T-helper 1 cell treated with Interleukin-12 subunit alpha and Interleukin-12 subunit beta and Interleukin-4 antibody, amounts not matched to agents 30 μg/mL and 1 μg/mL, for 36 hours (primary cell): ENCODE data around the gene CACNB2.
"Not testable (repeated sequence)": the region's sequence is repeated elsewhere in the genome, so short reads cannot be mapped to it uniquely, and the experiment has no call there.

Experiments used
- H3K27ac Mint-ChIP-seq: one replicate; pipeline ENCODE4 v1.8.0; 2021; ENCODE audit warnings: mild to moderate bottlenecking, mixed read lengths
- H3K27me3 Mint-ChIP-seq: one replicate; pipeline ENCODE4 v1.8.0; 2021; ENCODE audit warnings: low read depth, mixed read lengths
- H3K36me3 Mint-ChIP-seq: one replicate; pipeline ENCODE4 v1.8.0; 2021; ENCODE audit warnings: low read depth, mixed read lengths
- H3K4me1 Mint-ChIP-seq: one replicate; pipeline ENCODE4 v1.8.0; 2021; ENCODE audit warnings: low read depth, mixed read lengths
- H3K4me3 Mint-ChIP-seq: one replicate; pipeline ENCODE4 v1.8.0; 2021; ENCODE audit warnings: mild to moderate bottlenecking, moderate library complexity, mixed read lengths
- H3K9me3 Mint-ChIP-seq: one replicate; pipeline ENCODE4 v1.8.0; 2021; ENCODE audit warnings: mixed read lengths

CACNB2 gene

DNA sequence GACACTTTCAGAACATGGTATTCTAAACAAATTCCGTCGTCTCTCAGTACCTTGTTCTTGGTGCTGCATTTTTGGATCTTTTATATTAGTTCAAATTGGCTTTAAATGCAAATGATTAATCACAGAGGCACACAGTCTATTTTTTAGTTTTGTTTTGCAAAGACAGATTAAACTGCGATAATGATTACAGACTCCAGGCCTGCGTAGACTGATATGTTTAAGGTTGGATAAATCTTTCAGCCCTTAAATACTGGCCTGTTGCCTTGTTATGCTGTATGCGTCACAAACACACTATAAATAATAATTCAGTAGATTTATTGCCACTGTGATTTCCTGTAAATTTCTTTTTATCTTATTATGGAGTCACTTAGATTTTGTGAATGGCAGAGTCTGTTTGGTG, 19.3 kb downstream of the CACNB2 start:
- Mint-ChIP-seq H3K27me3 (no peaks in the 10 kb centered on the region), H3K4me3 (no peak overlapping the region), H3K4me1 (no peaks in the 10 kb centered on the region), H3K9me3 (no peaks in the 10 kb centered on the region), H3K27ac (no peak overlapping the region), H3K36me3 (no peaks in the 10 kb centered on the region)

DNA sequence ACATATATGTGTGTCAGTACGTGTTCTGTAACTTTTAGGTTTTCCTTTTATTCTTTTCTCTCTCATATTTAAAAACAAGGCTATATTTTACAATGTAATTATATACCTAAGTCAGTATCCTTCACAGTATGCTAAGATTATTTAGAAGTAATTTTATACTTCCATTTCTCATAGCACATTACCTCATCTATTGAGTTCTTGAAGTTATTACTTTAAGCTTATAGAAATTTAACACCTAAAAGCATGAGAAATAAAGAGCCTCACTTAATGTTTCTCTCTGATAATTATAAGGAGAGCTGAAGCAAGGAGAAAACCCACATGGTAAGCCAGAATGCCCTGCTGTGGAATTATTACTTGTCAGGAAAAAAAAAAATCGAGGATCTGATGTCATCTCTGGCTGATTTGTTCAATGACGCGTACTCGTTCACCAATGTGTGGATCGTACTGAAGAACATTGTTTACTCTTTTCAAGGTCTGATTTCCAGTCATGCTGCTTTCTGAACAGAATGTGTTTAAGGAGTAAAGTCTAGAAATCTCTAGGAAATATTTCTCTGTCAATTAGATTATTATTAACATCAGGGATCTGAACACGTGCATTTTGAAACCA, 21.9 kb downstream of the CACNB2 start:
- H3K27ac Mint-ChIP-seq = no peak overlapping the region
- H3K27me3 Mint-ChIP-seq = no peaks in the 10 kb centered on the region
- no peaks in the 10 kb centered on the region for H3K36me3 Mint-ChIP-seq
- no peak overlapping the region for H3K4me3 Mint-ChIP-seq
- no peaks in the 10 kb centered on the region for H3K9me3 Mint-ChIP-seq
- no peaks in the 10 kb centered on the region for H3K4me1 Mint-ChIP-seq

DNA sequence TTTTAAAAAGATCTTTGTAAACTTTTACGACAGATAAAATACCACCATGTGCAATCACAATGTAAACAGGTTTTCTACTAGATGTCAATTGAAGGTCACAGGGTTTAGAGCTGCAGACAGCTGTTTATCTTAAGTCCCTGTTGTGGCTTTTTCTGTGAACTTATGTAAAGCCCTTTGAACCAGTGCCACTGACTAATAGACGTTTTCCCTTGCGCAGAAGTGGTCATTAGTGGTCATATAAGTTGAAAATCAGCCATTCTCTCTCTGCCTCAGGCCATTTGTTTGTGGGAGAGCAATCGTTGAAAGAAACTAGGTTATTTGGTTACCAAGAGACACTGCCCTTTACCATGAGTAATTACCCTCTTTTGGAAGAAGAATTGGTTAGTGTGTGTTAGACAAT, 23.9 kb downstream of the CACNB2 start:
- Mint-ChIP-seq H3K4me1 (no peaks in the 10 kb centered on the region), H3K27ac (no peak overlapping the region), H3K9me3 (no peaks in the 10 kb centered on the region), H3K36me3 (no peaks in the 10 kb centered on the region), H3K4me3 (no peak overlapping the region), H3K27me3 (no peaks in the 10 kb centered on the region)

DNA sequence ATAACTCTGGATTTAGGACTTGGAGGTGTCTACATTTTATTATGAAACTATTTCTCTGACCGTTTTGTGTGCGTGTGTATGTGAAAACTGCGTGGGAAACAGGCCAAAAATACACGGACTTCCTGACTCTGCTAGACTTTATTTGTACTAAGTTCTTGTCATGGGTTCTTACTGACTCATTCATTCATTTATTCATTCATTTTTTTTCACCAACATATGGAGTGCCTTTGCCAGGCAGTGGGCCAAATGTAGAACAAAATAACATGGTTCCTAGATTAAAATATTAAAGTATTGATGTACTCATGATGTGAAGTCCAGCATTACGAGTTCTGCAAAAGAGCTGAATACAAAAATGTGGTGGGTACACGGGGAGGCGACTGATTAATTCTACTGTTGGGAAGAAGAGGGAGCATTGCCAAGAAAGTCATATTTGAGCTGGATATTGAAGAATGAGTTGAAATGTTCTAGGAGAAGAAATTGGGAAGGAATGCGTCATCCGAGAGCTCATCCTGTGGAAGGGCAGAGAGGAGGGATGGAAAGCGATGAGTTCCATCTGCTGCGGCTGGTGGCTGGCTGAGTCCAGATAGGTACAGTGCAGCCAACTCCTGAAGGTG, 24.6 kb downstream of the CACNB2 start:
- H3K27ac Mint-ChIP-seq = no peak overlapping the region
- H3K4me1 Mint-ChIP-seq = no peaks in the 10 kb centered on the region
- H3K4me3 Mint-ChIP-seq = no peak overlapping the region
- no peaks in the 10 kb centered on the region for H3K27me3 Mint-ChIP-seq
- no peaks in the 10 kb centered on the region for H3K36me3 Mint-ChIP-seq
- no peaks in the 10 kb centered on the region for H3K9me3 Mint-ChIP-seq

DNA sequence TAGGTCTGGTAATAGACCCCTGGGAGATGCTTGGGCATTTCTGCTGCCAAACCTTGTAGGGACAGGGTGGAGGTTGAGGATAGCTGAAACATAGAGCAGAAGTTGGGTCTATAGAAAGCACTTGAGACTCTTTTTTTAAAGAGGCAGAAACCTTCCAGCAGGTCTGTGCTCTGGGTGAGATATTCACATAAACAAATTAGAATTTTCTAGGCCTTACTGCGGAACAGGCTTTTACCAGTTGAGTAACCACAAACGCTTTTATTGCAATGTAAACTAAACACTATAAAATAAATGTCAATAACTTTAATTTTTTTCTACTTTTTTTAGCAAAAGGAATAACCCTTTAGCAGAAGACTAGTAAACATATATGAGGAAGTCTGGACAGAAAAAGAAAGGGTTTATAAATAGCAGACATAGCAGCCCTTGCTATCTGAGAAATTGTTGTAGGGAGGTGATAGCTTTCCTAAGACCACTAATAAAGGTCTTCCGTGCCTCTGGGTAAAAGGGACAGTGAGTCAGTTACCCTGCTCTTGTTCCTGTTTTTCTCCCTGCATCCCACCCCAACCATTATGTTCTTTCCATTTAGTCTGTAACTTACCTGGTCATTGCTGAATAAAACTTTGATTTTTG, 38.7 kb downstream of the CACNB2 start:
- Mint-ChIP-seq H3K9me3 (no peaks in the 10 kb centered on the region), H3K27me3 (no peaks in the 10 kb centered on the region), H3K36me3 (no peaks in the 10 kb centered on the region), H3K27ac (no peak overlapping the region), H3K4me1 (no peaks in the 10 kb centered on the region), H3K4me3 (no peak overlapping the region)

DNA sequence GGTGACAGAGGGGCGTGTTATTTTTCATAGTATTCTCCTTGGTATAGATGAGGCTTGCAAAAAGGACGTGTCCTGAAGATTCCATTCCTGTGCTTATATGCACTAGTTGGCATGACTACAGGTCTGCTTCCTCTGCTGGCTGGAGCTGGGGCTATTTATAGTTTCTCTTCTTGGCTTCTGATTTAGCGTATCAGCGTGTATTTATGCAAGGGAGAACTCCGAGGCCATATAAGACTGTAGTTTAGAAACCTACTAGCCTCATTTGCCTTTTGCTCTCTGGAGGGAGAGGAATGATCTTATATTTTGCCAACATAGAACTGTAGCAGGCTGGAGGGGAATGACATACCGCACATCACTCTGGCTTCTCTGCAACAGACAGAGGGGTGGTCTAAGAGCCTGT, 39.7 kb downstream of the CACNB2 start:
- Mint-ChIP-seq H3K27ac (no peak overlapping the region), H3K27me3 (no peaks in the 10 kb centered on the region), H3K9me3 (no peaks in the 10 kb centered on the region), H3K4me1 (no peaks in the 10 kb centered on the region), H3K4me3 (no peak overlapping the region), H3K36me3 (no peaks in the 10 kb centered on the region)

DNA sequence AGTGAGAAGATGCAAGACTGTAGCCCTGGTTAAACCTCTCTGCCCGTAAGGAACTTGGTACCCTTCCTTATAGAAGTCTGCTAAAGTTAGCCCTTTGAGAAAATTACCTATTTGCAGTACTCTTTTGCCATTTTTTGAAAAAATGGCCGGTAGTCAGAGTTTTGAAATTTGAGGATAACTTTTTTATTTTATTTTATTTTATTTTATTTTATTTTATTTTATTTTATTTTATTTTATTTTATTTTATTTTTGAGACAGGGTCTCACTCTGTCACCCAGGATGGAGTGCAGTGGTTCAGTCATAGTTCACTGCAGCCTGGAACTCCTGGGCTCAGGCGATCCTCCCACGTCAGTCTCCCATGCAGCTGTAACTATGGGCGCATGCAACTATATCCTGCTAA, 41.2 kb downstream of the CACNB2 start:
- not testable (repeated sequence) for H3K27me3 Mint-ChIP-seq, H3K9me3 Mint-ChIP-seq, H3K27ac Mint-ChIP-seq, H3K36me3 Mint-ChIP-seq, H3K4me1 Mint-ChIP-seq, H3K4me3 Mint-ChIP-seq

DNA sequence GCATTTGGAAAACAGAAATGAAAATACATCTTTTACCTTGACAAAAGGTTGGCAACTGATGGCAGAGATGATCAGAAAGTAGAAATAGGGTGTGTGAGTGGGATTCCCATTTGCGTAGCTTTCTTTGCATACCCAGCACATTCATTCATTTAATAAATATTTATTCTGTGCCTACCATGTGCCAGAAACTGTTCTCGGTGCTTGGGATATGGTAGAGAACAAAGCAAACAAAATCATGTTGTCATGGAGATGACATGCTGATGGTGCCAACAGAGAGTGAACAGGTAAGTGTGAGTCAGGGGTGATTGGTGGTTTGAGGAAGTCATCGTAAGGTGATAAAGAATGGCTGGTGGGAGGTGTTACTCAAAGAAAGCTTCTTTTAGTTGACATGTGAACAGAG, 45.4 kb downstream of the CACNB2 start:
- Mint-ChIP-seq H3K27ac (no peak overlapping the region), H3K27me3 (no peaks in the 10 kb centered on the region), H3K4me1 (no peaks in the 10 kb centered on the region), H3K36me3 (no peaks in the 10 kb centered on the region), H3K4me3 (no peak overlapping the region), H3K9me3 (no peaks in the 10 kb centered on the region)

DNA sequence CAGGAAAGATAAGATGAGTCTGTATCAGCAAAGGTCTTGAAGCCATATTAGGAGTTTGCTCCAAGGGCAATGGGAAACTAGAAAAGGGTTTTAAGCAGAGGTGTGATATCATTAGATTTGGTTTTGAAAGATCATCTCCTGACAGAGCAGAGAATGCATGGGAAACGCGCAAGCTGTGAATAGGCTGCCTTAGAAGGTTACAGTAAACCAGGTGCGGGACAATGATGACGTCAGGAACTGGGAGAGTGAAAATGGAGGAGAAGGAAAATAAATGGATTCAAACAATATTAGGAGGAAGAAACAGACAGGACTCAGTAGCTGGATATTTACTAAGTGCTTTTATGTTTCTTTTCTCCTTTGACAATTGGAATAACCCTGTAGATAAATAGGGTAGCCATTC, 50.6 kb downstream of the CACNB2 start:
- H3K27me3 Mint-ChIP-seq = no peaks in the 10 kb centered on the region
- no peaks in the 10 kb centered on the region for H3K9me3 Mint-ChIP-seq
- no peak overlapping the region for H3K4me3 Mint-ChIP-seq
- no peaks in the 10 kb centered on the region for H3K4me1 Mint-ChIP-seq
- no peaks in the 10 kb centered on the region for H3K36me3 Mint-ChIP-seq
- H3K27ac Mint-ChIP-seq = no peak overlapping the region

DNA sequence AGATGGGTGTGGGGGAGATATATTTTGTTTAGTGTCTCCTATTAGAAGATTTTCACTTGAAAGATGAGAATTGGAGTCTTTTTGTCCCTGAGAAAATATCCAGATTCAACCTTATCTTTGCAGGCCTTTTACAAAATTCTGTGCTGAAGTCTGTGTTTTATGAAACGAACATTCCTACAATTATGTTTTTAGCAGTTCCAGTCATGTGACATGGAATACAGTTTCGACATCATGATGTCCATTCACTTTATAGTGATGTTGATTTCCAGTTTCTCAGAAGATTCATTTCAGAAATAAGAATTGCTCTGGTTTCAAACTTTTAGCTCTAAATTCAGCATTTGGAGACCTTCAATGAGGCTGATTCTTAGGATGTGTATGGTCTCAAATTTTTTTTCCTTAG, 54.4 kb downstream of the CACNB2 start:
- Mint-ChIP-seq H3K27me3 (no peaks in the 10 kb centered on the region), H3K36me3 (no peaks in the 10 kb centered on the region), H3K9me3 (no peaks in the 10 kb centered on the region), H3K27ac (no peak overlapping the region), H3K4me1 (no peaks in the 10 kb centered on the region), H3K4me3 (no peak overlapping the region)

DNA sequence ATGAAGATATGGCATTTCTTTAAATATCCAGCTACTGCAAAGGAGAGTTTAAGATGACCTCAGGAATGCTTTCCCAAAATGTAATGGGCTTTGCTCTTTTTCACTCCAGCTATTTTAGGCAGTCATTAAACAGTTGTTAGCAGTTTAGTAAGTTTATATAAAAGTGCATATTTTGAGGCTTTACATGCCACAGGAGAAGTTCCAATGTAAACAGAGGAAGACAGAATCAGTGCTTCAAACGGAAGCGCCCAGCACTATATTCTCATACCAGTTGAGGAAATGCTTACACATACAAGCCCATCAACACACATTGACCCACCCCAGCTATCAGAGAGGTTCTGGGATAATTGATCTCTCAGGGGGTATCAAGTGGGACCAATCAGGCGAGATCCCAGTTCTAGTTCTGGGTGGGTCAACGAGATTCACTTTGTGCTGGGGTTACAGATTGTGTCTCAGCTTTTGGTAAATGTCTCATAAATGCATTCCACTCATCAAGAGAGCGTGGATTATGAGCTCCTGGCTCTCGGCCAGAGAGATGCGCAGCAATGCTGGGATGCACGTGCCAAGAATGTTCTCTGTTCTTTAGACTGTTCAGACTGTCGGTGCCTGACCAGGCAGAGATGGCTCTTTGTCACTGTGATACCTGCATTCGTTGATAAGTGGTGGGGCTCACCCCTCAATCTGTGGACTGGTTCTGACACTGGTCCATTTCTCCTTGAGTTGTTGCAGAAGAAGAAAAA, 55.0 kb downstream of the CACNB2 start:
- no peak overlapping the region for H3K27ac Mint-ChIP-seq
- no peaks in the 10 kb centered on the region for H3K9me3 Mint-ChIP-seq
- H3K27me3 Mint-ChIP-seq = no peaks in the 10 kb centered on the region
- no peaks in the 10 kb centered on the region for H3K4me1 Mint-ChIP-seq
- no peaks in the 10 kb centered on the region for H3K36me3 Mint-ChIP-seq
- H3K4me3 Mint-ChIP-seq = no peak overlapping the region

DNA sequence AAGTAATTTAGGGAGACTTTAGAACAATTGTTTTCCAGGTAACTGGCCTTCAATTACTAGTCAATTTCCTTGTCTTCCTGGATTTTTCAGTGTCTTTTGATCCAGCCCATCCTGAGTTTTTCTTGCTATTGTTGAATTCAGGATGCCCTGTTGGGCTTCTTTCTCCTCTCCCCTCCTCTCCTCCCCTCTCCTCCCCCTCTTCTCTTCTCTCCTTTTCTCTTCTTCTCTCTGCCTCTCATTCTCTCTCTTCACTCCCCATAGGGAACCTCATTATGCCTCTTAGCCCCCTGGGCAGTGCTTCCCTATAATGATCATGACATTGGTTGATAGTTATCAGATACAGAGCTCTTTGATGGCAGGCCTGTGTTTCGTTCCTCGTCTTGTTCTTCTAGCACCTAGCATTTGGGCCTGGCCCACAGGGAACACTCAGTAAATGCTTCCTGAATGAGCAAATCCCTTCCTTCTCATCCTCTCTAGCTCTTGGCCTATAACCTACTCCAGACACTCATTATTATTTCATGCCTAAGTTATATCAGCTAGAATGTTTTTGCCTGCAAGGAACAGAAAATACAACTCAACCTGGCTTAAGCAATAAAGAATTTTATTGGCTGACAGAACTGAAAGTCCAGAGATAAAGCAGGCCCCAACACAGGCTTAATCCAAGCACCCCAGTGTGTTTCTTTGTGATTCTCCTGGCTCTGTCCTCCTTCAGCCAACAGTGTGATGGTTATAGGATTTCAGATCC, 56.8 kb downstream of the CACNB2 start:
- H3K4me1 Mint-ChIP-seq = no peaks in the 10 kb centered on the region
- no peaks in the 10 kb centered on the region for H3K27me3 Mint-ChIP-seq
- H3K4me3 Mint-ChIP-seq = no peak overlapping the region
- no peaks in the 10 kb centered on the region for H3K36me3 Mint-ChIP-seq
- H3K9me3 Mint-ChIP-seq = no peaks in the 10 kb centered on the region
- H3K27ac Mint-ChIP-seq = no peak overlapping the region

DNA sequence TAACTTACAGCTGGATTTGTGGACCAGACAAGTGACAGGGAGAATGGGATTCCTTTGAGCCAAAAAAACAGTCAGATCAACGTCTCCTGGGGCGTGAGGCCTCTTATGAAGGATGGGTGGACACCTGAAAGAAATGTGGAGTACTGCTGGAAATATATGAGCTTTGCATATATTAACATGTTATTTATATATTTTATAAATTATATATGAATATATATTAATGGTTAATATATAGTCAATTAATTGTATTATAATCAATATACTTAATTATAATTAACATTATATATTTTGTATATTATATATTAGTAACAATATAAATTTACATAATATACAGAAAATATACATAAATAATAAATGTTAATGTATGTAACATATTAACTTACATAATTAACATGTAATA, 57.5 kb downstream of the CACNB2 start:
- Mint-ChIP-seq H3K27me3 (no peaks in the 10 kb centered on the region), H3K4me3 (no peak overlapping the region), H3K27ac (no peak overlapping the region), H3K4me1 (no peaks in the 10 kb centered on the region), H3K9me3 (no peaks in the 10 kb centered on the region), H3K36me3 (no peaks in the 10 kb centered on the region)

DNA sequence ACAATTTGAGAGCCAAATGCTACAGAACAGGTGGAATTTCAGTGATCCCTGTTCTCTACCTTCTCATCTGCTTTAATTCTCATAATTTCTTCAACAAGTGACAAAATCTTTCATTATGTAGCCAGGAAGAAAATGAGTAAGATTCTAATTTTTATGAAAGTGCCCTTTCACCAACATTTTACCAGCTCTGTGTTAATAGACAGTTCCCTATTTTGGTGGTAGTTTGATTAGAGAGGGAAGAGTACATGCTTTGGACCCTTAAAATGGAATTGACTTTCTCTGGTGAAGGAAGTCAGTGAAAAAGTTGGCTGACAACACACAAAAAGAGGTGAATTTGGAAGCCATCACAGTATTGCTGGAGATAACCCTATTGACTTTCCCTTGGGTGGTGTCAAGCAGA, 61.7 kb downstream of the CACNB2 start:
- no peak overlapping the region for H3K27ac Mint-ChIP-seq
- H3K4me1 Mint-ChIP-seq = no peaks in the 10 kb centered on the region
- no peaks in the 10 kb centered on the region for H3K36me3 Mint-ChIP-seq
- no peaks in the 10 kb centered on the region for H3K9me3 Mint-ChIP-seq
- no peaks in the 10 kb centered on the region for H3K27me3 Mint-ChIP-seq
- H3K4me3 Mint-ChIP-seq = no peak overlapping the region
